DMS53 treated with DMSO at 0.1 percent for 48 hours (cell line): ENCODE measurements around the gene CHST11.

Source experiments
- DNase-seq: peaks from one replicate; lab custom pipeline; 2025; ENCODE audit not compliant: unreplicated experiment; lab: John Stamatoyannopoulos, UW

CHST11 gene

GRCh38 chr12:104502638-104503037, 45.9 kb downstream of the CHST11 start:
- no peak for DNase-seq

GRCh38 chr12:104503191-104503590, 46.4 kb downstream of the CHST11 start:
- DNase-seq, result no peak

GRCh38 chr12:104504146-104504545, 47.4 kb downstream of the CHST11 start:
- no peak for DNase-seq

- DNase-seq, result no peak
Measured at GRCh38 chr12:104505095-104505818, 48.5 kb downstream of the CHST11 start.

GRCh38 chr12:104506676-104507401, 50.1 kb downstream of the CHST11 start:
- DNase-seq, result no peak

- DNase-seq, result no peak
Measured at GRCh38 chr12:104507672-104508071, 50.9 kb downstream of the CHST11 start.

GRCh38 chr12:104508752-104509446, 52.2 kb downstream of the CHST11 start:
- DNase-seq, result no peak

- DNase-seq, result no peak
Measured at GRCh38 chr12:104510145-104510872, 53.6 kb downstream of the CHST11 start.

- DNase-seq, result no peak
Measured at GRCh38 chr12:104510873-104511440, 54.2 kb downstream of the CHST11 start.

GRCh38 chr12:104513681-104514080, 56.9 kb downstream of the CHST11 start:
- no peak for DNase-seq

GRCh38 chr12:104514092-104514810, 57.5 kb downstream of the CHST11 start:
- no peak for DNase-seq

- DNase-seq, result no peak
Measured at GRCh38 chr12:104515899-104516298, 59.2 kb downstream of the CHST11 start.

- no peak for DNase-seq
Measured at GRCh38 chr12:104516821-104517220, 60.1 kb downstream of the CHST11 start.

- no peak for DNase-seq
Measured at GRCh38 chr12:104517880-104518279, 61.1 kb downstream of the CHST11 start.

- no peak for DNase-seq
Measured at GRCh38 chr12:104519190-104520019, 62.7 kb downstream of the CHST11 start.

- no peak for DNase-seq
Measured at GRCh38 chr12:104520242-104520900, 63.6 kb downstream of the CHST11 start.

GRCh38 chr12:104521731-104522130, 65.0 kb downstream of the CHST11 start:
- no peak for DNase-seq

GRCh38 chr12:104522985-104523722, 66.4 kb downstream of the CHST11 start:
- DNase-seq, result no peak
